HG02763 (cell line): ENCODE measurements around the gene TARS3.

Experiments used
- ATAC-seq: cut with Tn5 transposase; IDR thresholded peaks from one replicate; pipeline ENCODE4 v1.9.1; 2021; ENCODE audit warnings: mild to moderate bottlenecking, moderate library complexity; ENCODE audit not compliant: unreplicated experiment

Gene TARS3

GRCh38 chr15:101609742-101610610 is 114.3 kb downstream of the TARS3 start:
- ATAC-seq, result no peak

- no peak for ATAC-seq
Measured at GRCh38 chr15:101608201-101608600, 116.1 kb downstream of the TARS3 start.

DNA sequence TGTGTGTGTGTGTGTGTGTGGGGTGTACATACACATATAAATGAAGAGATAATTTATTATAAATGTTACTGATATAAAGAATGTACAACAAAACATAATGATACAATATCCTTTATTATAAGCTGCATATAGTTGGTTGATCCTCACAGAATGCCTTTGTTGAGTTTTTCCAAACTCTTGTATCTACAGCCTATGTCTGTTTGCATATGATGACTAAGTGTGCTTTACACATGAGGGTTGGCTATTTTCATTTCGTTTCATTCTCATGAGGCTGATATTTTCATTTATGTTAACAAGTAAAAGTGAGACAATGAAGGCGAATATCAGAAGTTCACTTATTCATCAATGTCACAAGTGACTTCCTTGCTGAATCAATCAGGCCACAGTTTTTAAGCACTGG is 117.2 kb downstream of the TARS3 start:
- ATAC-seq, result no peak

- ATAC-seq, result no peak
Measured at GRCh38 chr15:101604124-101604874, 120.0 kb downstream of the TARS3 start.
